Skeletal muscle satellite cell (primary cell): ENCODE results near the gene FBXO4. TPM values are rescaled to one million over a fixed set of nuclear protein-coding genes. Genes with fewer than 3 reads are reported as not detected.

Source experiments
- H3K27me3 ChIP-seq: 2 replicates; pipeline ENCODE4 v1.7.0; 2013; ENCODE audit warnings: low read length; ENCODE audit not compliant: control insufficient read depth, insufficient read depth
- H3K36me3 ChIP-seq: 2 replicates; pipeline ENCODE4 v1.7.0; 2013; ENCODE audit warnings: mild to moderate bottlenecking, control low read depth, low read length; ENCODE audit not compliant: insufficient read depth
- H3K4me1 ChIP-seq: 2 replicates; pipeline ENCODE4 v1.7.0; 2013; ENCODE audit warnings: low read length; ENCODE audit not compliant: control insufficient read depth, insufficient read depth
- H3K4me2 ChIP-seq: 2 replicates; pipeline ENCODE4 v1.7.0; 2013; ENCODE audit warnings: mild to moderate bottlenecking, low read length
- H3K4me3 ChIP-seq: 2 replicates; pipeline ENCODE4 v1.7.0; 2013; ENCODE audit warnings: low read length
- H3K9ac ChIP-seq: 2 replicates; pipeline ENCODE4 v1.7.0; 2013; ENCODE audit warnings: mild to moderate bottlenecking, low read depth, low read length, moderate library complexity
- H3K9me3 ChIP-seq: replicated peaks from 2 replicates; pipeline ENCODE4 v1.7.0; 2013; ENCODE audit warnings: mild to moderate bottlenecking, control low read depth, low read length
- small RNA-seq: library from RNA; depleted of rRNA; stranded (forward); fragments of <200 nt; gene quantifications from one replicate; pipeline ENCODE3, GENCODE V24; 2012

Gene FBXO4

DNA sequence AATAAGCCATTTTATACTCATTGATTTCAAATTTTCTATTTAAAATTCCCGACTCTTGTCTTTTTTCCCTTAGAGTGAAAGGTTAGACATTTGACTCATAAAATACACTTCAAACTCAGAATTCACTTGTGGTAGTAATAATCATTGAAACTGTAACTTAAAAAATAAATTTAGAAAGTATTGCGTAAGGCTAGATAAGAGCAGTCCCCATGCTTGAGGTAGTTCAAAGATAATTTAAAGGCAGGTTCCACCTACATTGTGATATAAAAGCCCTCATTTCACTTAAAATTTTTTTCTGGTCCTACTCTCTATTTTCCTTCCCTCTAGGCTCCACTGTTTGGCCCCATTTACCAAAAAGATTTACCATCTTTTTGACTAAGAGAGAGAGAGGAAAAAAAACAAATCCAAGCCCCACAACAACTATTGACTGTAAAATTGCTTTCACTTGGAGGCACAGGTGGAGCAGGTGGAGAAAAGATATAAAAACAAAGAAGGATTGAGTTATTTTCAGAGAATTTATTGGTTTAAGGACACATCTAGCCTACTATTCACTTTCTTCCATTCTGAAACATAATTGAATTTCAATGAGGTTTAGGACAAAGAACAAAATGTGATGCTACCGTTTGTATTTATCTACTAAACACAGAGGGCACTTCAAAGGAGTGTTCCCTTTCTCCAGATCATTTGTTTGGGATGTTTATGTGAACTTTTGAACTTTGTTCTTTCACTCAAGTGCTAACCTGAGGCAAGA, 61.0 kb downstream of the FBXO4 start:
- H3K27me3 ChIP-seq, result peaks cover 8% of the 10 kb centered on the region
- H3K36me3 ChIP-seq, result no peaks in the 10 kb centered on the region
- no peak overlapping the region for H3K9ac ChIP-seq
- no peaks in the 10 kb centered on the region for H3K4me1 ChIP-seq
- H3K9me3 ChIP-seq, result no peaks in the 10 kb centered on the region
- no peak overlapping the region for H3K4me3 ChIP-seq
- no peak overlapping the region for H3K4me2 ChIP-seq

Small RNA genes lying within 50 kb of the gene (small RNA-seq; reads per million reads assigned to genes)
- not detected for gene RF00019
